ENCODE measurements around the gene GREB1. TPM values are rescaled to one million over a fixed set of nuclear protein-coding genes. Genes with fewer than 3 reads are reported as not detected.

The GREB1 gene
- total and polyA plus RNA-seq, 2 of the 13 experiments (the other 11 are each of a cell fraction or from before 2014, with no cell fraction given), result 31.3 to 61.2 TPM

DNA sequence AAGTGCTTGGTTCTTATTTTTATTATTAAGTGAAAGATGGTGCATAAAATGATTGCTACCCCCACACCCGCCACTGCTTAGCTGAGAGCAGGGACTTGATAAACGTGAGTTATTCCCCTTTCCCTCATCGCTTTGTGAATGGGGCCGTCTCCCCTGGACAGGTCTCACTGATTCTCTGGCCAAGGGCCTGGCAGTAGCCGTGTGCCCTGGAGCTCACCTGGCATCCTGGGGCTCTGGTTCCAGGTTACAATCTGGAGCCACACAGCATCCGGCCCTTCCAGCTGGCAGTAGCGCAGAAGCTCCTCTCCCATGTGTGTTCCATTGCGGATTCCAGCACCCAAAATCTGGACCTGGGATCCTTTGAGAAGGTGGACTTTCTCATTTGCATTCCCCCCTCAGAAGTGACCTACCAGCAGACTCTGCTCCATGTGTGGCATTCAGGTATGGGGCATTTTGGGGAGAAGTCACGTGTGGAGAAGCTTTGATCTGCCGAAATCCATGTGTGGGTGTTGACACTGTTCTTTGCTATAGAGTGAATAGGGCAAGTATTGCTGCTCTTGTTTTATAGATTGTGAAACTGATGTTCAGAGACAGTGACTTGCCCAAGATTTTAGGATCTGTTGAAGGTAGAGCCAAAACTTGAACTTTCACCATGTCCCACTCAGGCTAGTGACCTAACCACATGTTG, 63.8 kb downstream of the GREB1 start:
- ChIA-PET POLR2A (no interaction called here), CTCF (ENCODE audit: low intra/inter-chr PET ratio, low total read pairs) (no interaction called here)
- no peaks in the 10 kb centered on the region for H3K9me3 ChIP-seq (ENCODE audit: low read length)
- H3K36me3 ChIP-seq (replicated peaks in 1 of 2; ENCODE audit: control insufficient read depth in 1 of 2, insufficient read depth in 2 of 2, low read length in 2 of 2), result peaks cover 66 to 90% of the 10 kb centered on the region in 2 experiments
- no peak for TF ChIP-seq ZMAT3 (CRISPR knock-in tag; conservative IDR thresholded peaks at IDR 0.05)
- no peak for TF ChIP-seq MIXL1 (CRISPR knock-in tag; IDR thresholded peaks at IDR 0.05)
- TF ChIP-seq, protein P1, sequence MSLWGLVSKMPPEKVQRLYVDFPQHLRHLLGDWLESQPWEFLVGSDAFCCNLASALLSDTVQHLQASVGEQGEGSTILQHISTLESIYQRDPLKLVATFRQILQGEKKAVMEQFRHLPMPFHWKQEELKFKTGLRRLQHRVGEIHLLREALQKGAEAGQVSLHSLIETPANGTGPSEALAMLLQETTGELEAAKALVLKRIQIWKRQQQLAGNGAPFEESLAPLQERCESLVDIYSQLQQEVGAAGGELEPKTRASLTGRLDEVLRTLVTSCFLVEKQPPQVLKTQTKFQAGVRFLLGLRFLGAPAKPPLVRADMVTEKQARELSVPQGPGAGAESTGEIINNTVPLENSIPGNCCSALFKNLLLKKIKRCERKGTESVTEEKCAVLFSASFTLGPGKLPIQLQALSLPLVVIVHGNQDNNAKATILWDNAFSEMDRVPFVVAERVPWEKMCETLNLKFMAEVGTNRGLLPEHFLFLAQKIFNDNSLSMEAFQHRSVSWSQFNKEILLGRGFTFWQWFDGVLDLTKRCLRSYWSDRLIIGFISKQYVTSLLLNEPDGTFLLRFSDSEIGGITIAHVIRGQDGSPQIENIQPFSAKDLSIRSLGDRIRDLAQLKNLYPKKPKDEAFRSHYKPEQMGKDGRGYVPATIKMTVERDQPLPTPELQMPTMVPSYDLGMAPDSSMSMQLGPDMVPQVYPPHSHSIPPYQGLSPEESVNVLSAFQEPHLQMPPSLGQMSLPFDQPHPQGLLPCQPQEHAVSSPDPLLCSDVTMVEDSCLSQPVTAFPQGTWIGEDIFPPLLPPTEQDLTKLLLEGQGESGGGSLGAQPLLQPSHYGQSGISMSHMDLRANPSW (CRISPR knock-in tag; IDR thresholded peaks at IDR 0.05; ENCODE audit: borderline replicate concordance), result no peak
- no peak for TF ChIP-seq ZNF768 (CRISPR knock-in tag; IDR thresholded peaks at IDR 0.05)
- no peak for TF ChIP-seq MTF2 (CRISPR knock-in tag; IDR thresholded peaks at IDR 0.05; ENCODE audit: borderline replicate concordance)
- TF ChIP-seq AHR (CRISPR knock-in tag; IDR thresholded peaks at IDR 0.05), result no peak
- no peak for TF ChIP-seq FOXP1 (IDR thresholded peaks at IDR 0.05)
- TF ChIP-seq FOXP1 (CRISPR knock-in tag; IDR thresholded peaks at IDR 0.05), result no peak
- TF ChIP-seq SKI (IDR thresholded peaks at IDR 0.05; ENCODE audit: partially characterized antibody), result no peak
- no peak for TF ChIP-seq SSRP1 (CRISPR knock-in tag; IDR thresholded peaks at IDR 0.05)
- TF ChIP-seq ZNF570 (CRISPR knock-in tag; IDR thresholded peaks at IDR 0.05; ENCODE audit: borderline replicate concordance), result no peak
- TF ChIP-seq NR2C2 (CRISPR knock-in tag; IDR thresholded peaks at IDR 0.05; ENCODE audit: borderline replicate concordance), result no peak
- no peak for TF ChIP-seq TBP (CRISPR knock-in tag; IDR thresholded peaks at IDR 0.05)
- TF ChIP-seq ZSCAN30 (CRISPR knock-in tag; IDR thresholded peaks at IDR 0.05), result no peak
- no peak for TF ChIP-seq SMAD3 (CRISPR knock-in tag; IDR thresholded peaks at IDR 0.05)
- no peak for TF ChIP-seq ZNF12 (CRISPR knock-in tag; IDR thresholded peaks at IDR 0.05)
- no peak for TF ChIP-seq ZNF619 (CRISPR knock-in tag; IDR thresholded peaks at IDR 0.05)
- no peak for TF ChIP-seq MLX (CRISPR knock-in tag; IDR thresholded peaks at IDR 0.05)
- no peak for TF ChIP-seq ZNF83 (CRISPR knock-in tag; IDR thresholded peaks at IDR 0.05; ENCODE audit: borderline replicate concordance)
- no peak for FAIRE-seq
- H3K27me3 ChIP-seq (ENCODE audit: control insufficient read depth in 1 of 2, insufficient read depth in 2 of 2, low read length in 2 of 2), result no peaks in the 10 kb centered on the region
- BruUV-seq (replicated peaks), result no TSS peak
- in situ Hi-C loops (cut with HindIII; ENCODE audit: extremely low pct_ligation_motif_present, low pct_unique_long_range_greater_than_20kb), result no loop called here
- no peak overlapping the region for H3K9ac ChIP-seq (ENCODE audit: insufficient read depth, low read depth, low read length)
- no peak overlapping the region for H3K4me2 ChIP-seq (ENCODE audit: low read depth, low read length)
- H2AFZ ChIP-seq (ENCODE audit: low read length), result no peak overlapping the region
- H3K79me2 ChIP-seq (ENCODE audit: insufficient read depth, low read length), result no peaks in the 10 kb centered on the region
- no peak overlapping the region for H3K4me3 ChIP-seq (replicated peaks in 1 of 3; ENCODE audit: insufficient read depth in 1 of 3, low read depth in 2 of 3, low read length in 3 of 3)
- intact Hi-C loops (cut with micrococcal nuclease; ENCODE audit: unreplicated experiment), result no loop called here
- peaks cover 10% of the 10 kb centered on the region for H3K4me1 ChIP-seq (ENCODE audit: insufficient read depth, low read length)
- no peak overlapping the region for H3K27ac ChIP-seq (ENCODE audit: extremely low read length, insufficient read depth, low read length)
- 97% methylated on average over 10 of the region's 10 CpGs for WGBS (ENCODE audit: low lambda C conversion rate)
- ATAC-seq, result no peak; the same call in 2 of the 3 replicates
- DNase-seq (ENCODE audit: low spot score), result no peak
- H4K20me1 ChIP-seq (ENCODE audit: insufficient read depth, low read length), result peaks cover 3% of the 10 kb centered on the region; the same call in 1 of the 2 replicates

Data from HepG2 (cell line).